Heart left ventricle (tissue), 13 donors: ENCODE measurements around the gene CAMKMT.

Experiments used
- POLR2A ChIP-seq, 2 donors: fragments of 450-650 bp; IDR thresholded peaks; one replicate each; pipeline ENCODE4 v1.6.1; 2017; ENCODE audit warnings: antibody characterized with exemption in 2 of 2, mild to moderate bottlenecking in 2 of 2, moderate library complexity in 2 of 2
- TF ChIP-seq, protein P1 (sequence below), 12 donors: fragments of 200-600 bp; sonication (generic) in 4 of 12; IDR thresholded peaks; one replicate each; pipeline versions ENCODE4 v1.5.0 to v1.8.0; 2018 to 2022; ENCODE audit warnings: antibody characterized with exemption in 12 of 12, mild to moderate bottlenecking in 5 of 12
- donor health status: ischemic (EF 13 %, LVEDD 7.1; RV severe dilation, severe dysfunction).
- donor health status: DM: no; HTN: yes; CAD: no.
- donor health status: DM: no; HTN: no; CAD: no.
- donor health status: ischemic (EF 25% LVEDD 6.9; RV normal size, moderate dysfunction).
- donor health status: ischemic (EF 25% LVEDD 5.7; RV mildly dilated, moderate dysfunction).
- donor health status: ischemic (EF 35%, LVEDD 5.7; RV mildly dilated, moderate dysfunction).
- donor health status: nonischemic (EF 11% LVEDD 7.7; RV severe dilation, severe dysfunction).
- donor health status: DM: yes; HTN: yes; CAD: no.
- donor health status: PGD.
- donor health status: ischemic (EF 29% LVEDD 5.4; RV normal size, mild dysfunction).
- donor health status: nonischemic (EF 23%, LVEDD 6.1; RV moderate dilation, normal function).

GRCh38 chr2:44649381-44649780 is 287.6 kb downstream of the CAMKMT start:
- TF ChIP-seq, protein P1, sequence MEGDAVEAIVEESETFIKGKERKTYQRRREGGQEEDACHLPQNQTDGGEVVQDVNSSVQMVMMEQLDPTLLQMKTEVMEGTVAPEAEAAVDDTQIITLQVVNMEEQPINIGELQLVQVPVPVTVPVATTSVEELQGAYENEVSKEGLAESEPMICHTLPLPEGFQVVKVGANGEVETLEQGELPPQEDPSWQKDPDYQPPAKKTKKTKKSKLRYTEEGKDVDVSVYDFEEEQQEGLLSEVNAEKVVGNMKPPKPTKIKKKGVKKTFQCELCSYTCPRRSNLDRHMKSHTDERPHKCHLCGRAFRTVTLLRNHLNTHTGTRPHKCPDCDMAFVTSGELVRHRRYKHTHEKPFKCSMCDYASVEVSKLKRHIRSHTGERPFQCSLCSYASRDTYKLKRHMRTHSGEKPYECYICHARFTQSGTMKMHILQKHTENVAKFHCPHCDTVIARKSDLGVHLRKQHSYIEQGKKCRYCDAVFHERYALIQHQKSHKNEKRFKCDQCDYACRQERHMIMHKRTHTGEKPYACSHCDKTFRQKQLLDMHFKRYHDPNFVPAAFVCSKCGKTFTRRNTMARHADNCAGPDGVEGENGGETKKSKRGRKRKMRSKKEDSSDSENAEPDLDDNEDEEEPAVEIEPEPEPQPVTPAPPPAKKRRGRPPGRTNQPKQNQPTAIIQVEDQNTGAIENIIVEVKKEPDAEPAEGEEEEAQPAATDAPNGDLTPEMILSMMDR (IDR thresholded peaks at IDR 0.05), result no peak
- no peak for TF ChIP-seq POLR2A (IDR thresholded peaks at IDR 0.05)
